Measurements from ENCODE around the gene DMP1.

- TF ChIP-seq CTCF (IDR thresholded peaks at IDR 0.05; ENCODE audit: low read length) (no peak), EZH2 (optimal IDR thresholded peaks at IDR 0.05; ENCODE audit: low read depth, low read length) (no peak), EZH2phosphoT487 (IDR thresholded peaks at IDR 0.05; ENCODE audit: low read length) (no peak)
Observed at GRCh38 chr4:87650938-87651337, 858 bp downstream of the DMP1 start.
